NCI-H2196 treated with DMSO at 0.1 percent for 48 hours (cell line): Measurements from ENCODE around the gene LRCH1.
"Not testable (repeated sequence)": the region's sequence is repeated elsewhere in the genome, so short reads cannot be mapped to it uniquely, and the experiment has no call there.

Source experiments
- DNase-seq: peaks from one replicate; lab custom pipeline; 2025; ENCODE audit not compliant: unreplicated experiment; lab: John Stamatoyannopoulos, UW

LRCH1 gene, protein sequence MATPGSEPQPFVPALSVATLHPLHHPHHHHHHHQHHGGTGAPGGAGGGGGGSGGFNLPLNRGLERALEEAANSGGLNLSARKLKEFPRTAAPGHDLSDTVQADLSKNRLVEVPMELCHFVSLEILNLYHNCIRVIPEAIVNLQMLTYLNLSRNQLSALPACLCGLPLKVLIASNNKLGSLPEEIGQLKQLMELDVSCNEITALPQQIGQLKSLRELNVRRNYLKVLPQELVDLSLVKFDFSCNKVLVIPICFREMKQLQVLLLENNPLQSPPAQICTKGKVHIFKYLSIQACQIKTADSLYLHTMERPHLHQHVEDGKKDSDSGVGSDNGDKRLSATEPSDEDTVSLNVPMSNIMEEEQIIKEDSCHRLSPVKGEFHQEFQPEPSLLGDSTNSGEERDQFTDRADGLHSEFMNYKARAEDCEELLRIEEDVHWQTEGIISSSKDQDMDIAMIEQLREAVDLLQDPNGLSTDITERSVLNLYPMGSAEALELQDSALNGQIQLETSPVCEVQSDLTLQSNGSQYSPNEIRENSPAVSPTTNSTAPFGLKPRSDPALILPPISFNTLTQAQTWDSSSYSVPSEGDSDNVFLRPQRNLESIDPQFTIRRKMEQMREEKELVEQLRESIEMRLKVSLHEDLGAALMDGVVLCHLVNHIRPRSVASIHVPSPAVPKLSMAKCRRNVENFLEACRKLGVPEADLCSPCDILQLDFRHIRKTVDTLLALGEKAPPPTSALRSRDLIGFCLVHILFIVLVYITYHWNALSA

DNA sequence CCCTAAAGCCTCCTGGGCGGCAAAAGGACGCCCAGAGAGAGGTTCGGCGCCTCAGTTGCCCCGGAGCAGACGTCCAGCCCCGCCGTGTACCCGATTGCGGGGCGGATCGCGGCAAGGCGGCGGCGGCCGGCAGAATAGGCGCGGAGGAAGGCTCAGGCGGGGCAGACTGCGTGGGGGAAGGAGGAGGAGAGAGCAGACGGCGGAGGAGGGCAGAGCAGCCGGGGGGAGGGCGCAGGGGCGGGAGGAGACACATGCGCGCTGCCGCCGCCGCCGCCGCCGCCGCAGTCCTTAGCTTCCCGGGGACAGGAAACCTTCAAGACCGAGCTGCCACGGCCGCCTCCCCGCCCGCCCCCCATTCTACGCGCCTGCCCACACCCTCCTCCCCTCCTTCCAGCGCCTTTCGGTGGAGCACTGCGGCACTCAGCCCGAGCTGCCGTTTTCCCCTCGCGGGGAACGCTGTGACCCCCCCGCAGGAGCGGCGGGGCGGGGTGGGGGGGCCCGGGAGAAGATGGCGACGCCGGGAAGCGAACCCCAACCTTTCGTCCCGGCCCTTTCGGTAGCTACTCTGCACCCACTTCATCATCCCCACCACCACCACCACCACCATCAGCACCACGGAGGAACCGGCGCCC lies at the start of gene LRCH1:
Gene LRCH1 (plus strand): TSS at position 282 of the 632 bp plus-strand sequence. CDS start 227 bp downstream, at position 509.
- peak; percentile 42 for DNase-seq

DNA sequence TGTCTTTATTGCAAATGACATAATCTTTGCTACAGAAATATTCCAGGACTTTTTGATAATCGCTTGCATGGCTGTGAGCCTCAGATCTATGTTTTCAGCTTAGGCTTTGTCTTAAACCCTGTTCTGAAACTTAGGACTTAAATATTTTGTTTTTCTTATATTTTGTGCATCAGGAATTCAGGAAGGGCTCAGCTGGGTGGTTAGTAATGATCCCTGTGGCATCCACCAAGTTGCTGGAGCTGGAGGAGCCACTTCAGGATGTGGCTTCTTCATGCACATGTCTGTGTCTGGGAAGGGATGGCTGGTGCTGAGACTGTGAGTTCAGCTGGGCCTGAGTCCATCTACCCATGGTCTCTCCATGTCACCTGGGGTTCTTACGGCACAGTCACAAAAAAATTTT lies 48.9 kb upstream of the LRCH1 start:
- DNase-seq = no peak

DNA sequence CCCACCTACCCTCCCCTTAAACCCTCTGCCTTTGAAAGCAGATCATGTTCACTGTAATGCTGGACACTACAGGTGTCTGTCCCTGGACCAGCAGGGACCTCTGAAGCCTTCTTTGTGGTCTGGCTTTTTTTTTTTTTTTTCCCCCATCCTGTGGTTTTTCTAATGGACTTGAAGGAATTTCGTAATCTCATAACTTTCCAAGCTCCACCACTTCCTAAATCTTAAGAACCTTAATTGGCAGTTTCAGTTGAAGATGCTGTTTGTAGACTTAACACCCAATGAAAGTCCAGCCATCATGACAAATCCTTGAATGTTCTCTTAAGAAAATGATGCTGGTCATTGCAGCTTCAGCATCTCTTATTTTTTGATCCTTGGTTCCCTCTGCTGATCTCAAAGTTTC lies 45.0 kb upstream of the LRCH1 start:
- no peak for DNase-seq

DNA sequence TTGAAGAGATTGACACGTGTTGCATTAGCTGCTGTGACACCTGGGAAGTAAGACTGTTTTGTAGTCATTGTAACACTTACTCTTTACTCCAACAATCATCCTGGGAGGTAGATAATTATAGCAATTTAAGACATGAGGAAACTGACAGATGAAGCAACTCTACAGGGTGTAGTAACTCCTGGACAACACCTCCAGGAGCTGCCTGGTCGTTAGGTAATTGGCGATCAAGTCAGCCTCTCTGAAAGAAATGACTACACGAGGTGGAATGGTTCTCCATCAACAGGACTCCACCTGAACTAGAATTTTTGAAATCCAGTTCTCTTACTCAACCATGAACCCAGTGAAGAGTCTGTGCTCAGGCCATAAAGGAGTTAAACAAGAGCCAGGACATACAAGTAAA lies 43.0 kb upstream of the LRCH1 start:
- DNase-seq = no peak

DNA sequence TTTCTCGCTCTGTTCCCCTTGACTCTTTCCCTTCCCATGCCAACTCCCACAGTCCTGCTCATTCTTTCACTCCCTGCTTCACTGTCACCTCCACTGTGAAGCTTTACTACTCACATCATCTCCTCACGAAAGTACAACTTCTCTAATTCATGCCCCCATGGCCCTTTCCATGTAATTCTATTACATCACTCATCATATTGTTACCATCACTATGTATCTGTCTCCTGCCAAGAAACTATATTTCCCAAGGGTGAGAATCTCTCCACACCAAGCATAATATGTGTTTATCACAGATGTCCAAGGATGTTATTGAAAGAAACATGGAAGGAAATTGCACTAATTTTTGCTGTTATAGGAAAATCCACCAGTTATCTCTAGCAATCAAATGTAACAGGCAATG lies 37.2 kb upstream of the LRCH1 start:
- no peak for DNase-seq

DNA sequence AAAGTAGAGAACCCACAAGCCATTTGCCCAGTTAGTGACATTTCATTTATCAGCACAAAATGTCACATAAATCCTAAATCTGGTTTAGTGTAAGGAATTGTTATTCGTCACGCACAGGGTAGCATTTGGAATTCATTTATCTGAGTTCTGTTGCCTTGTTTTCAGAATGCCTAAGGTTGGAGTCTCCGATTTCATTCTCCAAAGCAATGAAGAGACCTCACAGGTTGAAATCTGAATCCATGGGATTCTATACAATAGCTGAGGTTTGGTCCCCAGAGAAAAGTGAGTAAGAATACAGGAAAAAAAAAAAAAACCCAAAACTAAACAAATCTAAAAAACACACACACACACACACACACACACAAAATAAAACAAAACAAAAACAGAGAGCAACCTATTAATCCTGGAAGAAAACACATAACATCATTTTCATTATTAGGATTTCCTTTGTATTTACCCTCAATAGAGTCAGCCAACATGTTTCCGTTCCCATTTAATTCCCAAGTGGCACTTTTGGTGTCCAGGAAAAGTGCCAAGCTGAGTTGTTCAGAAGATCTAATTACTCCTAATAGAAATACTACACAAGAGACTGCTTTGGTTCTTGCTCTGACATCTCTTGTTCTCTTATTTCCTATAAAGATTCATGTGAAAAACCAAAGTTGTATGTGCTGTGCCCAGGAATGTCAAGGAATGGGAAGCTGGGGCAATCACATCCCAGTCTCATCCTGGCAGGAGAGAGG lies 36.2 kb upstream of the LRCH1 start:
- DNase-seq = peak; percentile 10

DNA sequence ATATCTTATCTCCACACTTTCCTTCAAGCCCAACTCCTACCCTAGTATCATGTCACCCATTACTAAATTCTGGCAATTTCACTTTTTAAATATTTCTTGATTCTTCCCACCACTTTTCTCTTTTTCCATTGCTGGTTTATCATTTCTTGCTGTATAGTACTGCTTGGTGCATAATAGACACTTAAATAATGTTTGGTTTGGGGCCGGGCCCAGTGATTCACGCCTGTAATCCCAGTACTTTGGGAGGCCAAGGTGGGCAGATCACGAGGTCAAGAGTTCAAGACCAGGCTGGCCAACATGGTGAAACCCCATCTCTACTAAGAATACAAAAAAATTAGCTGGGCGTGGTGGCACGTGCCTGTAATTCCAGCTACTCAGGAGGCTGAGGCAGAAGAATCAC lies 35.2 kb upstream of the LRCH1 start:
- not testable (repeated sequence) for DNase-seq

DNA sequence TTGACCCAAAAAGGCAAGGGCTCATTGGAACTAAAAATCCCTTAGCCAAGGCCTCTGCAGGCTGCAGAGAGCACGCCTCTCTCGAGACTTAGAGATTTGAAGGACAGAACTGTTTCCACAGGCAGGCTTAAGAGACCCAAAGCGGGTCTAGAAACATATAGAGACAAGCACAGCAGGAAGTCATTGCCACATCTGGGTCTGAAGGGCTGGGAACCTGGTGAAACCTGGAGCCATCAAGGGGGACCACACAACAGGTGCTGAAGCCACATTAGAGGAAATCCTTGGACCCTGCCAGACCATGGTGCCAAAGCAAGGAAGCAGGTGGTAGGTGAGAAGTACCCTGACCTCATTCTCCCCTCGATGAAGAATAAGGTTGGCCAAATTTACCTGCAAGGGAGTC lies 33.8 kb upstream of the LRCH1 start:
- no peak for DNase-seq

DNA sequence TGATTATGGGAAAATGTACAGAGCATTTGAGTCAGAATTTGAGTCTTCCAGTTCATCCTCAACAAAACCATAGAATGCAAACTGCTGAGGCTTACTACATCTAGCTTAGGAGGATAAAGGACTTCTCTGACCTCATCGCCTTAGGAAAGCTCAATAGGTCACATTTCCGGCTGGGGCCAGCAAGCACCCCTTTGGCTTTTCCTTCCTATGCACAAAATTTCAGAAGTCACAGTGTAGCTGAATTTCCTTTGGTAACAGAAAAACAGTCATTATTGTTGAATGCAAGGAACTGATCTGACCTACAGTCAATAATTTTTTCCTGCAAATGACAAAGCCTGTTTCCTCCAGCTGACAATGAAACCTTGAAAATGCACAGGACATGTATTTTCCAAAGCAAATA lies 32.8 kb upstream of the LRCH1 start:
- no peak for DNase-seq

DNA sequence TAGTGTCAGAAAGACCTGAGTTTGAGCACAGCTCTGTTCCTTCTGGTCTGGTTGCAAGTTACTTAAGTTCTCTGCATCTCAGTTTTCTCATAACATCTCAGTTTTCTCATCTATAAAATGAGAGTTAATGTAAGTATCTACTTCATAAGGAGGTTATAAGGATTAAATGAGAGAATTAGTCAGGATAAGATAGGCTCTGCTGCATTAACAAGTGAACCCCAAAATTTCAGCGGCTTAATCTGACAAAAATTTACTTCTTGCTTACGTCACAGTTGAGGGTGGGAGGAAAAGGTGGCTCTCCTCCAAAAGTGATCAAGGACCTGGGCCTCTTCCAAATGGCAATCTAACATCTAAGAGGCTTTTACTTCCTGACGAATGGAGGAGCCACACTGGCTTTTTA lies 31.5 kb upstream of the LRCH1 start:
- DNase-seq = no peak

DNA sequence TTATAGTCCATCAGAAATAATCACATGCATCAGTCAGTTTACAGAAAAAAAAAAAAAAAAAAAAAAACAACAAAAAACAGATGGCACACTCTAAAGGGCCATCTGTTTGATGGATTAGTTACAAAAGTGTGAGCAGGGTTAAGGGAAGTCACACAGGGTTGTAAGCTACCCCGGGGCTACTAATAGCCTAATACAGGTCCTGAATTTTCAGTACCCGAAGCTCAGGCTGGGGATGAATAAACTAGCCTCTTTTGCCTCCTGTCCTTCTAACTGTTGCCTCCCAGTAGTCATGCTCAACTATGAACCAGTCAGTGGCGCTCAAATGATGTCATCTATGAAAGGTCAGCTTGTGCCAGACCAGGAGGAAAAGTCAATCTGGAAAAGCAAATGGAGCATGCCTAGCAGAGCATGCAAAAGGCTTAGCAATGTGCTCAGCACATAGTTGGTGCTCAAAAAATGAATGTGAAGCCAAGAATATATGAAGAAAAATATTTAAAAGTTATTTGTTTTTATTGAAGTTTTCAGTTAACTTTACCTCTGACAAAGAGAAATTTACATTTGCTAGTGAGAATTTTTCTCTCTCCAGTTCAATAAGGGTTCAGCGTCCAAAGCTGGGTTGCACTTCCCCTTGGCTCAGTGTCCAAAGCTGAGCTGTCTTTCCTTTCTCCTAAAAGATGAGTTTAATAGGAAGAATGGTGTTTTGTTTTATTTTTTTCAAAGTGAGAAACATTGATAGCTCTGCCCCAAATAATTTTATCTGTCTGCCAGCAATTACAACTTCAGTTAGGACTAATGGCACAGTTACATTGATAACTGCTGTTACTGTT lies 30.8 kb upstream of the LRCH1 start:
- no peak for DNase-seq

DNA sequence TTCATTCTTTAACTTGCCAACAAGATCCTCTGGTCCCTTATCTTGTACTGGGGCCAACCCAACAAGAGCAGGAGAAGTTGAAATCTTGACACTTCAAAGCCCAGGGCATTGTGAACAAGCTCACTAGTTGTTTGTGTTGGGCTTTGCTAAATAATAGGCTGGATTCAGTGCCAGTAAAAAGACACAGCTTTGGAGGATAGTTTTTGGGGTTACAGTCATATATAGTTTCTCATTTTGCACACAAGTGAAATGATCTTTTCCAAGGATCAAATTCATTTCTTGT lies 30.3 kb upstream of the LRCH1 start:
- no peak for DNase-seq

DNA sequence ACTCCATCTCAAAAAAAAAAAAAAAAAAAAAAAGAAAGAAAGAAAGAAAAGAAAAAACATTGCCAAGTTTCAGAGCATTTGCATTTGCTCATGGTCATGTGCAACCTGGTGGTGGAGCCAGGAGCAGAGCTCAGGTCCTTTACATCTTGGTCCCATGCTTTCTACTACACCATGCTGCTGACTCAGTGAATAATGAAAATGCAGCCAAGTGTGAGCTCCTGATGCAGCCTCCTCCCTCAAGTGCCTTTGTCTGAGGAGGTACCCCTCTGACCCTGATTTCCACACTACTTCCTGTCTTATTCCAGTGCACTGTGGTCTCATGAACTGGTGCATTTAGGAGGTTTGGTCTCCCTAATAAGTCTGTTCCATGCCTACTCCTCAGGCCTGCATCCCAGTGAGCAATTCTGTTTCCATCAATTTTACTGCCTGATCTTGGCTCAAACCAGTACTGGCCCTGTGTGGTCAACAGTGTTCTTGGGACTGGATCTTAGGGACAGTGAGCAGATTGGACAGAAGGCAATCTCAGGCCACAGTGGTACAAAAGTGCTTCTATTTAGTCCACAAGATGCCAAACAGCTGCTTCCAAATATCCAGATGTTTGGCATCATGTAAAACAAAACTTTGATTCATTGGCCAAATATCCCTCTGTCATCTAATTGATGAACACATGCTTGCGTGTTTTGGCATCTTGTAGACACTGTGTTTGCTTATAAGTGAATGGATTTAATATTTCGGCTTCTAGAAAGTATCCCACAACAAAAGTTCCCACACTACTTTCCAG lies 28.8 kb upstream of the LRCH1 start:
- DNase-seq = no peak

DNA sequence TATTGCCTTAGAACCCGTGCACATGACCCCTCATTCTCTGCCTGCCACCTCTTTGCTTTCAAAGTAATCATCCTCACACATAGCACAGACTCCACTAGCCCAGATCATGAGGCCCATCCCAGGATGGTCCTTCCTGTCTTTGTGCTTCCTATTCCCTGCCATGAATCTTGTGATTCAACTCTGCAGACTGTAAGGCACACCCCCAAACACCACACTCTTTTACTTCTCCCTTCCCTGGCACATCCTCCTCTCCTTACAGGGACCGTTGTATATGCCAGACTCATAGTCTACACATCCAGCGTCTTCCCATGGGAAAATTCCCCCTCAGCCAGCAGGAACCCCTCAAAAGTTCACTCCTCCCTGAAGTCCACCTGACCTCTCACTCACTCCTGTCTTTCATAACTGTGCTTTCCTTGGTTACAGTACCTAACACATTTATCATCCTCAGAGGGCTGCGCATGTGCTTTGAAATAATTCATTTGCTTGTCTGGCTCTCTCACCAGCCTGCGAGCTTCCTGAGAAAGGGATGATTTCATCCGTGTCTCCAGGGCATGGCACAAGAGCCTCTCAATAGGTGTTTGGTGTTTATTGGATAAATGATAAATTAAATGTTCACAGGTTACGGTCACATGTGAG lies 26.8 kb upstream of the LRCH1 start:
- DNase-seq = no peak

DNA sequence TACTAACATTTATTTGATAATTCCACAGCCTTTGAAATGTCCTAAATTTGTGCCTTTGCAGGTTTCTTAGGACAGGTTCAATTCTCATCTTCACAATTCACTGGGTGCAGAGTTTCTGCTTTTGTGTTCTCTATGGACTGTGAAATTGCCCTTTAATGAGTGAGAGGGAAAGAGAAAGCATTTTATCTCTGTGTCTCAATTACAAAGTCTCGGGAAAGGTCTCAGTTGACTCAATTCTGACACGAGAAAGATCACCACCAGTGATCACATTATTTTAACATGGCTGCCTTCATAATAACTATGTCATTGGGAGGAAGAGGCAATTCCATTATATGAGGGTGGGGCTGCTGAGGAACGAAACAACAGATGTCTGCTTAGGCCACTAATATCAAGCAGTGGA lies 26.2 kb upstream of the LRCH1 start:
- no peak for DNase-seq

DNA sequence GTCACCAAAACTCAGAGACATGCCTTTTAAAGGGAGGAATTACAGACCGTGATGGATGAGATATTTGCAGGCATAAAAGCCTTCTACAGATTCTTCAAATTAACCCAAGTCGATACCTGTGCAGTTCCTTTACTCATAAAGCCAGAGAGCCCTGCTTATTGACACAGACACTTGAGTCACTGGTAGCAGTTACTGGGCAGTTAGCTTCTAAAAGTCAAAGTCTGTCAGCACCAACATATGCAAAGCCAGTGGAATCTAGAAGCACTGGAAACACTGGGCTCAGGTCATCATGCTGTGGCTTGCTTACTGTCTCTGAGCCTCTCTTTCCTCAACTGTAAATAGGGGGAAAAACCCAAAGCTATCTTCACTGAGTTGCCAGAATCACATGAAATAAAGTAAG lies 25.7 kb upstream of the LRCH1 start:
- DNase-seq = no peak

DNA sequence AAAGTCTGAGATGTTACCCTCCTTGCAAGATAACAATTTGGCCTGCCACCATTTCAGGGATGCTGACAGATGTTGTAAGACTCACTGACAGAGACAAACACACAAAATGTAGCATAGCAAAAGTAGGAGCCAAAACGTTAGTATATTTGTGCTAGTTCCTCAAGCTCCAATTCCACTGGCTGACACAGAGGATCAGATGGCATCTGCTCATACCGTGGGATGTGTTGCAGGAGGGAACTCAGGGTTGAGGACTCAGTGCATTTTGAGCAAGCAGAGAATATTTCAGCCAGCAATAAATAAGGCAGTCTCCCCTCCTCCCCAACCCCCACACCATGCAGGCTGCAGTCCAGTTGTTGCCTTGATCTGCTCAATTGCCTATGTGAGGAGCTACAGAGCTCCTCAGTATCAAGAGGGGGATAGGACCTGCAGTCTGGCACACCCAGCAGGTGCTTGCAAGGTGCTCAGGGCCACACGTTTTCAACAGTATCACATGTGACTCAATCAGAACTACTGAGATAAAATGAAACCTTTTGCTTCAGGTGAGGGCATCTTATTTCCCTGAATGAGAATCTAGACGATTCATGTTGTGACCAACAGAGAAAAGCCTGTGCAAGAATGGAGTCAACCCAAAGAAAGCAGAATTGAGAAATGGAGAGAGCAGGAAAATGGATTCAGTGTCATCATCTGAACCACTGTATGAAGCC lies 23.6 kb upstream of the LRCH1 start:
- no peak for DNase-seq

DNA sequence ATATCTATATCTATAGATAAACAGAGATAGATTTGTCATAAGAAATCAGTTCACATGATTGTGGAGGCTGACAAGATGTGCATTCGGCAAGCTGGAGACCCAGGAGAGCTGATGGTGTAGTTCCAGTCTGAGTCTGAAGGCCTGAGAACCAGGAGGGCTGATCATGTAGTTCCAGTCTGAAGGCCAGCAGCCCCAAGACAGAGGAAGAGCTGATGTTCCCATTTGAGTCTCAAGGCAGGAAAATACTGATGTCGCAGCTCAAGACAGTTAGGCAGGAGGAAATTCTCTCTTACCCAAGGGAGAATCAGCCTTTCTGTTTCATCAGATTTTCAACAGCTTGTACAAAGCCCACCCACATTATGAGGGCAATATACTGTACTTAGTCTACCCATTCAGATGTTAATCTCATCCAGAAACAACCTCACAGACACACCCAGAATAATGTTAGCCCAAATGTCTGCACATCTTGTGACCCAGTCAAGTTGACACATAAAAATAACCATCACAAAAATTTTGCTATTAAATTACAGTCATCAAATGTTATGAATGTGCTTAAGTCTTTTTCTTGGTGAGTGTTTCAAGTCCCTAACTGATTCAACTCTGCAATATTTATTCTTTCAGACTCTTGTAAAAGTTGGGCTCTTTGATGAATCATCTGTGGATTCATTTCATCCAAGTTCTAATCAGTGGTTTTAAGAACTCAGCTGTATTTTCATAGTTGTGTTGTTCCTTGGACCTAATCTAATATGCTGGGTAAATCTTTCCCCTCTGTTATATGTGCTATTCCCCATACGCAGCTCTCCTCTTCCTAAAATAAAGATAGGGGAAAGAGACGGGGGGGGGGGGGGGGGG lies 22.7 kb upstream of the LRCH1 start:
- DNase-seq = no peak
